UCSD-AML1 (cell line): Measurements from ENCODE around the gene DNHD1.

Source experiments
- DNase-seq: peaks from one replicate; lab custom pipeline; 2025; ENCODE audit not compliant: unreplicated experiment; lab: John Stamatoyannopoulos, UW

Gene DNHD1

DNA sequence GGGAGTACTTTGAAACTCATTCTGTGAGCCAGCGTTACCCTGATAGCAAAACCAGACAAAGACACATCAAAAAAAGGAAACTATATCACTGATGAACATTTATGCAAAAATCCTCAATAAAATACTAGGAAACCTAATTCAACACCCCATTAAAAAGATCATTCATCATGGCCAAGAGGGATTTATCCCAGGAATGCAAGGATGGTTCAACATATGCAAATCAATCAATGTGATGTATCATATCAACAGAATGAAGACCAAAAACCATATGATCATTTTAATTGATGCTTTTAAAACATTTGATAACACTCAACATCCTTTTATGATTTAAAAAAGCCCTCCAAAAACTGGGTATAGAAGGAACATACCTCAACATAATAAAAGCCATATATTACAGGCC, 86.5 kb downstream of the DNHD1 start:
- no peak for DNase-seq

DNA sequence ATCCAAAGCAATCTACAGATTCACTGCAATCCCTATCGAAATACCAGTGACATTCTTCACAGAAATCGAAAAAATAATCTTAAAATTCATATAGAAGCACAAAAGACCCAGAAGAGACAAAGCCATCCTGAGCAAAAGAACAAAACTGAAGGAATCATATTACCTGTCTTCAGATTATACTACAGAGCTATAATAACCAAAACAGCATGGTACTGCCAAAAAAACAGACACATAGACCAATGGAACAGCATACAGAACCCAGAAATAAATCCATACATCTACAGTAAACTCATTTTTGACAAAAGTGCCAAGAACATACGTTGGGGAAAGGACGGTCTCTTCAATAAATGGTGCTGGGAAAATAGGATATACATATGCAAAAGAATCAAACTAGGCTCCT, 87.4 kb downstream of the DNHD1 start:
- no peak for DNase-seq

DNA sequence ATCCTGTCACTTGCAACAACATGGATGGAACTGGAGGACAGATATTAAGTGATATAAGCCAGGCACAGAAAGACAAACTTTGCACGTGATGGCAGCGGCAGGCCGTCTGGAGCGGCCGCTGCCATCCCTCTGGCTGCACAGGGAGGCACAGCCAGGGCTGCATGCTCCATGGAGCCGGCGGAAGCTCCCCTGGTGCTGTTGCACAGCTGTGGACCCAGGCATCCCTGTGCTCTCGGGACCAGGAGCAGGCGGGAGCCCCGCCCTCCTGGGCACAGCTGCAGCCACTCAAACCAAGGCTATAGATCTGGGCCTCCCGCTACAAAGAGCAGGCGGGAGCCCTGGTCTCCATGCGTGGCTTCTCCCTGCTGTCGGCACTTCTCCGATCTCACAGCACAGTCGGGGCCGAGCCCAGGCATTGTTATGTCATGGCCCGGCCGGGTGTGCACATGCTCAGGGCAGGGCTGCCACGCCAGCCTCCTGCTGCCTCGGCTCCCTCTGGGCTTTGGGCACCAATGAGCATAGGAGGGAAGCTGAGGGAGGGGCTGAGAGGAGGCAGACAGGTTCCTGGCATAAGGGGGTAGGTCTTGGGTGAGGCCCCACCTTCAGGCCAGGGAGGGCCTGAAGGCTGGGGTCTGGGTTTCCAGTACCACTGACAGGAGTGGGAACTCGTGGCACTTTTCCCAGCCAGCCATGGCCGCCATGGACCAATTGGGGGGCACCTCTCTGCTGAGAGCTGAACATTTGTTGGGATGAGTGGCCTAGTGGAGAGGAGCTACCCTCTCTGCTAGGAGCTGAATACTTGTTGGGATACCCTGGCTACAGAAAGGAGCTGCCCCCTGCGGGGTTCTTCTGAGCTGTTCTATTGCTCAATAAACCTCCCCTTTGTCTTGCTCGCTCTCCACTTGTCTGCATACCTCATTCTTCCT, 89.6 kb downstream of the DNHD1 start:
- DNase-seq = no peak

DNA sequence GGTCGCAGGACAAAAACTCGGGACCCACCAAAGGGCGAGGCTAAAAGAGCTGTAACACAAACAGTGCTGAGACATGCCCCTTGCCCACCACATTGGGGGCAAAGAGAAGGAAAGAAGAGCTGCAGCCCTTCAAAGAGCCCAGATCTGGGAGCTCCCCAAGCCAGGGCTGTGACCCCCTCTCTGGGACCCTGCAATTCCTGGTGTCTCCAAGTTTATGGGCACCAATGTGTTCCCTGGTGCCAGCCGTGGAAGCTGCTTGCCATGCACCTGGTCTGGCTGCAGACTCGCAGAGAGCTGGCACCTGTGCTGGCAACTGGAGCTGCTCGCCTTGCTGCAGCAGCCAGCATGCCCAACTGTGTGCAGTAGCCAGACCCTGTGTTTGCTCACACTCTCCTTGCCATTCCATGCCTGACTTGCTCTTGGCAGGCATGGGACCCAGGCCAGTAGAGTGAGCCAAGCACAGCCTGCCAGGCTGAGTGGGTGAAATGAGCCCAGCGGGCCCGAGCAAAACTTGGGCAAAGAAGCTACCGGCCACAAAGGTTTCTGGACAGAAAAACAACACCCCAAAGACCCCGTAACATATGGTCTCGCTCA, 90.4 kb downstream of the DNHD1 start:
- DNase-seq = no peak

DNA sequence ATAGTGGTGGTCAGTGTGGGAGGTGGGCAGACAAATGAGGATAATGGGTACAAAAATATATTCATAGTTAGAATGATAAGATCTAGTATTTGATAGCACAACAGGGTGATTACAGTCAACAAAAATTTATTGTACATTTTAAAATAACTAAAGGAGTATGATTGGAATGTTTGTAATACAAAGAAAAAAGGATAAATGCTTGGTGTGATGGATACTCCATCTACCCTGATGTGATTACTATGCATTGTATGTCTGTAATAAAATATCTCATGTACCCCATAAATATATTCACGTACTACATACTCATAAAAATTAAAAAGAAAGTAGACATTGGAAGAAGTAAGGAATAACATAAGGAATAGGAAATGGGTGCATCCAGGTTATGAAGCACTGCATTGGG, 90.9 kb downstream of the DNHD1 start:
- DNase-seq = no peak

DNA sequence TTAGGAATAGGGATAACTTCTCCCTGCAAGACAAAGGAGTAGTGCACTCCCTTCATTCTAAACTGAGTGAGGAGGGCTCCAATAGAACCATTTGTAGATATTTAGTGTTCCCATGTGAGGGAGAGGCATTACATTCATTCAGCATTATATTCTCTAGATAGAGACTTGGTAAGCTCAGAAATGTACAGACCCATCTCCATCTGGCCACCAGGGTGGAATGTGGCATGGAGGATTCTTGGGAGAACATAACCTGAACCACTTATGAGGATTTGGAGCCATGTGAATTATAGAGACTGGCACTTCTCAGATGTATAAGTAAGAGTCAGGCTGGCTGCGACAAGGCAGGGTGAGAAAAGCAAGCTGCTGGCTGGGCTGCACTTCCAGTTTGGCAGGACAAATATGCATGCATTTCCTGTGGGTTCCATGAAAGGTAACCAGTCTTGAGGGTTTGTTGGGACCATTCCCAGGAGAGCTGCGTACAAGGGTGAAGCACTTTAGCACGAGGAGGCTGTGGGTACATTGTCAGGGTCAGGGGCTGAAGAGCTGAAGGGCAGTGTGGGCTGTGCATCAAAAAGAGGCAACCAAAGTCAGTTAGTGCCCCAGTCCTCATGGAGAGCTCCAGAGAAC, 97.2 kb downstream of the DNHD1 start:
- no peak for DNase-seq

DNA sequence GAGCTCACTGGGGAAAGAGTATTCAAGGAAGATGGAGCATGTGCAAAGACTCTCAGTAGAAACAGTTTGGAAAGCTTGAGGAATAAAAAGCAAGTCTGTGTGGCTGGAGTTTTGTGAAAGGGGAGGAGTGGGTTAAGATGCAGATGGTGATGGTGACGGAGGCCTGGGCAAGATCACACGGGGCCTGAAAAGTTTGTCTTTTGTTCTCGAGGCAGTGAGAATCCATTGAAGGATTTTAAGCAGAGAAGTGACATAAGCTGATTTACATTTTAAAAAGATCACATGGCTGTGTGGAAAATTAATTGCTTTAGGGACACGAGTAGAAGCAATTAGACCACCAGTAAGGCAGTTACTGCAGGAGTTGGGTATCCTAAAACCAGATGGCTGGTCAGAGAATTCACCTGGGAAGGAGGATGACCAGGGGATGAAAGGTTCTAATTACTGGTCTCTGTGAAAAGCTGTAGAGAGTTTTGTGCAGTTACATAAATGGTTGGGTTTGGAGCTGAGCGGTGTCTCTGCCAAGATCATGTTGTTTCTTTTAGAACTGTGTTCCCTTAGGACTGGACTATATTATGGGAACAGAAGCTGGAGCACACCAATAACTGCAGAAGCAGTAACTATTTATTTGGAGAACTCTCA, 99.3 kb downstream of the DNHD1 start:
- DNase-seq = no peak

DNA sequence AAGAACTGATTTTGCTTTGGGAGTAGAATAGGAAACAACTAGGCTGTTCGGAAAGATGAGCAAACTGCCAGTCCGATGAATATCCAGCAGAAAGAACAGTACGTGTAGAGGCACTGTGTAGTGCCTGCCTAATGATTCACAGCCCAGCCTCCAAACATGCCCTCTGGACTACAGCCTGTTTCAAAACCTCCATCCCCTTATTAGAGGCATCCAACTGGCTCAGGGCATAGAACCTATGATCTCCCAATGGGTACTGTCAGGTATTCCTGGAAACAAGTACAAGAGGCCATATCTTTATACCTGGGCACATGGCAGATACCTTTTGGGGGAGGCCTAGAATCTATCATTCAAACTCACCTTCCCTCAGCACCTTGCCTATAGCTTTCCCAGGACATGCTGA, 101.5 kb downstream of the DNHD1 start:
- DNase-seq = no peak

DNA sequence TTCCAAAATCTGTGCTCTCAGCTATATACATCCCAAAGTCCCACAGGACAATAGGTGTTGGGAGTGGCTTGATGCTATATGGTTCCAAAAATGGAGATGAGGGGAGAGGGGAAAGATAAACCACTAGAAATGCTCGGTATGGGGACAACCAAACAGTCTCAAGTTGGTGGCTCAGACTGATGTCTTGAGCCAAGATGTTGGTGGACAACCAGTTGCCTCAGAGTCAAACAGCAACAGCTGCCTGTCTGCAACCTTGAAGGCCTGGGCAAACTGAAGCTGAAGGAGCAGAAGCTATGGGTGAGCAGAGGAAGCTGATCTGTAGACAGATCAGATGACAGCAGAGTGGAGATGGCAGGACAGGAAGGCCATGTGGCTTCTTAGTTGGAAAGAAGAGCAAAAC, 102.4 kb downstream of the DNHD1 start:
- DNase-seq = no peak

DNA sequence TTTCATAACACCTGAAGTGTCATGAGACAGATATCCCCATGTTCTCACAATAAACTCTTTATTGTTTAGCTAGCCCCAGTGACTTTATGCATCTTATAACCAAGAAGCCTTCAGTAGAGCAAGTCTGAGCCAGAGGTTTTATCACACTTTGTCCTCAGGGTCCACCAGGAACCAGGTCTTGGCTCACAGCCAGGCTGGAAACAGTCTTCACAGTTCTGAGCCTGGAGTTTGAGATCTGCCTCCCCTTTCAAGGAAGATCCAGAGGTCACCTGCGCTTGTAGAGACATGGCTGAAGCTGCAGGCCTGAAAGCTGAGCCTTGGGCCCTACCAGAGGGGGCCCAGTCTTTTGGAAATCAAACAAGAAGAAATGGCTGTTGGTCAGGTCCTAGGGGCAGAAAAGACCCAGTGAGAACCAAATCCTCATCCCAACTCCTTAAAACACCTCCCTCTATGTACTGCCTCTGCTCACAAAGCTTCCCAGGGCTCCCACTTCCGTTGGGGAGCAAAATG, 102.9 kb downstream of the DNHD1 start:
- DNase-seq = no peak

DNA sequence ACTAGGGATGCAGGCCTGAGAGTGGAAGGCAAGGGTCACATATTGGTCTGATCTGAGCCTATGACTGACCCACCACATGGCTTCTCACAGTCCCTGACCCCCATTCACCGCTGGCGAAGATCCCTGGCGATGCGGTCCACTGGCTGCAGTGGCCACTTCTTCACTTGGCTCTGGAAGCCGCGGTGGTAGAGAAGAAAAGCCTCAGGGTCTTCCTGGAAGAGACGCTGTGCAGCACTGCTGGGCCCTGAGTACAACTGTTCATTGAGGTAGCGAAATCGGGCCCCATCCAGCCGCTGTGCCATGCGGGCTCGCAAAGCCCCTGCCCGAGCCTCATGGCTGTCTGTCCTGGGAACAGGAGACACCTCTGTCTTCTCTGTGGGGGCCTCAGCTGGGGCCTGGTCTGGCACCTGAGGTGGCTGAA, 104.0 kb downstream of the DNHD1 start:
- no peak for DNase-seq

DNA sequence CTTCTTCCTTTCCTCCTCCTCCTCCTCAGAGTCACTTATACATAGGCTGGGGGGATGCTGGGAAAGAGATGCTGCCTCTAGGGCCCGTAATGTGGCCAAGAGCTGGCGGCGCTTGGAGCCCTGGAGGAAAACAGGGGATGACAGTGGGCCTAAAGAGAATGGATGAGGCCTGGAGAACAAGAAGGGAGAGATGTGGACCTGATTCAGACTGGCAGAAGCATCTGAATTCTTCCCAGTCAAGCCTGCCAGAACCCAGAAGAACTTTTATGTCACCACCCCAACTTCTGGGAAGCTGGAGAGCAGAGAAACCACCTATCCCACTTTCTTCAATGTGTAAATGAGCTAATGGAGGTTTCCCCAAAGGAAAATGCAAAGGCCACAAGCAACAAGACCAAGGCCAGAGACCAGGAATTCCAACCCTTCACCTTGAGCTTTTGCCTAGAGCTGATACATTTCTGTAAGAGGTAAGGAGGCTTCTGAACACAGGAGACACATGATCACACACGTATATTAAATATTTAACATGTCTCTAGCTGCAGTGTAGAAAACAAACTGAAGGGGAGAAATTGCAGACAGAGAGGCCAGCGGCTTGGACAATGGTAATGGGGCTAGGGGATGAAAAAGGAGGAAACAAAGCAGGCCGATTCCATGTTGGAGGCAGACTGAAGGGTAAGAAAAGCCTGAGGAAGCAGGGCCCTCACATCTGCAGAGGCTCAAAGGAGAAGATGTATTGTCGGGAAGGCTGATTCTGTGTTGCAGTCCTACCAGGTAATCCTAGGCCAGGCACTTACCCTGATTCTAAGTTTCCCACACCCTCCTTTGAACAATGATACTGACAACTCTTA, 105.2 kb downstream of the DNHD1 start:
- no peak for DNase-seq

DNA sequence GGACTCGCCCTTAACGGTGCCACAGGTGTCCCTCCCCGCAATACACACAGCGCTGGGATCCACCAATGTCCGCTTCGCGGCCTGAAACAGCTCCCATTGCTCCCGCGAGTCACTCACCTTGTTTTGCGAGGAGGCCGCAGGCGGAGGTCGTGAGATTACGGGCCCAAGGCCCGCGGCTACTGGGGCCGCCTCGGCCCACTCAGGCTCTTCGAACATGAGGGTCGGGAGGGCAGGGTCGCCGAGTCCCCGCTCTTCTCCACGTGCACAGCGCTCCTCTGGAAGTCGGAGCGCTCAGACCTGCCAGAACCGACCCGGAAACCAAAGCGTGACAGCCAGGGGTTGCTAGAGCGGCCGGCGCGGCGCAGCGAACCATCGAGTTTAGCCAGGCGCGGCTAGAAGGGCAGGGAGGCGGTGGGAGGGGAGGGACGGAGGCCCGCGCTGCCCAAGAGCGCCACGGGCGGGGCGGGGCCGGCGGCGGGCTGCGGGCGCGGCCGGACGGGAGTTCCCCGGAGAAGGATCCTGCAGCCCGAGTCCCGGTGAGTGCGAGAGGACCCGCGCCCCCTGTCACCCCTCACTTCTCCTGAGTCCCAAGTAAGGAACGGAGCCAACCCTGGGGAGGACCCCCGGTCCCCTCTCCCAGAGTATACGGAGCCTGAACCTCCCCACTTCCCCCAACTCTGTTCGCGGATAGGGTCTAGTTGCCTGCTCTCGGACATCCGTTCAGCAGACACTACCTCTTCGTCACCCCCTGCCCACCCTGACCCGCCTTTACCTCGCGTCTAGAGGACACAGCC, 106.4 kb downstream of the DNHD1 start, which contains the start of the genes ILK and RRP8:
Gene ILK (plus strand): TSS at position 488 of the 794 bp plus-strand sequence. CDS start 498 bp downstream, outside the sequence.
Gene RRP8 (minus strand): TSS at position 330 of the 794 bp plus-strand sequence. CDS start 114 bp downstream, at position 216.
- peak; percentile 92 for DNase-seq

DNA sequence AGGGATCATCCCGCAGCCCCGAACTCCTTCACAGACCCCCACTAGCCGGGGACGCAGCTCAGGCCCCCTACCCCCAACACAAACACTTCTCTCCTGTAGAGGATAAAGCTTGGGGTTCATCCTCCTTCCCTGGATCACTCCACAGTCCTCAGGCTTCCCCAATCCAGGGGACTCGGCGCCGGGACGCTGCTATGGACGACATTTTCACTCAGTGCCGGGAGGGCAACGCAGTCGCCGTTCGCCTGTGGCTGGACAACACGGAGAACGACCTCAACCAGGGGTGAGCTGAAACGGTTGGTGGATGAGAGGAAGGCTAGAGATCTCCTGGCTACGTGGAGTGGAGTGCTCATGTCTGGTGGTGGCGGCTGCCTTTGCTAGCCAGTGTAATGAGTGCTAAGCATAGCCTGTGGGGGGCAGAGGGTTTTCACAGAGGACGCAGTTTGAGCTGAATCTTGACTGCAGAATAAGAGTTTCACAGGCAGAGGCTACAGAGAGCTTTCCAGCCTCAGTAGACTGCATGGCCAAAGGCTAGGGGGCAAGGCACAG, 107.1 kb downstream of the DNHD1 start:
- peak; percentile 69 for DNase-seq

DNA sequence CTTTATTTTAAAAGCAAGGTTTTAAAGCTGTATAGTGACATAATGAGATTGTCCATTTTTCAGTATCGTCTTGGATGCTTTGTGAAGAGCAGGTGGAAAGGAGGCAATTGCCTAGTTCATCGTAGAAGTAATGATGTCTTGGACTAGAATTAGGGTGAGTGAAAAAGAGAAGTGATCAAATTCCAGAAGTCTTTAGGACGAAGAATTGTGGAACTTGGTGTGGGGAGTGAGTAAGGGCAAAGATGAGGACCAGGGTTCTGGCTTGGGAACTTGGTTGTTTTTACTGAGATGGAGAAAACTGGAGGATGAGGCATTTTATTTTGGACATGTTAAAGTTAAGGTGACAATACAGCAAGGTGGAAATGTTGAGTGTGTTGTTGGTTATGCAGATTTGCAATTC, 107.7 kb downstream of the DNHD1 start:
- no peak for DNase-seq

DNA sequence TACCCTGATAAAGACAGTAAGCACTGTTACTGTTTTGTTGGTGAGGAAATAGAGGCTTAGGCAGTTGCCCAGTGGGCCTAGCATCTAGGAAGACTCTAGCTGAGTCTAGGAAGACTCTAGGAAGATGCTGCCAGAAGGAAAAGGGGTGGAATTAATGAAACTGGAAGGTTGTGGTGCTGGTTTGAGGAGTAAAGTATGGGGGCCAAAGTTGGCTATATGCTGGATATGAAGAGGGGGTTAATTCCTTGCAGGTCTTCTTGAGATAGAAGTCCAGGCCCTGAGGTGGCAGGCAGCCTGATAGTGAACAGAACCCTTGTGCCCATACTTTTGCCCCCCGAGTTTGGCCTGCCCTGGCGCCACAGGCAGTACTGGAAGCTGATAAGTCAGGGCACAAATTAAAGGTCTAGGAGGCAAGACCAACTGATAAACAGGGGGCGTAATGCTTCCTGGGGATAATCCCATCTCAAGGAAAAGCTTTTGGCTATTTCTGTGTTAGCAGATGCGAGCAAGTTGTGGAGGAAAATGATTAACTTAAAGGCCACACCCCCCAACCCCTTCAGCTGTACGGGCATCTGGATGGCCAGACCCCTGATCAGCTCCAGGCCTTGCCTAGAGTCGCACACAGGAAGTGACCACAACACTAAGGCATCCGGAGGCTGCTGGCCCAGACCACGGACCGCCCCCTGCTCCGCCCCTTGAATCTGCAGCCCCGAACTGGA, 109.5 kb downstream of the DNHD1 start:
- DNase-seq = peak; percentile 89

DNA sequence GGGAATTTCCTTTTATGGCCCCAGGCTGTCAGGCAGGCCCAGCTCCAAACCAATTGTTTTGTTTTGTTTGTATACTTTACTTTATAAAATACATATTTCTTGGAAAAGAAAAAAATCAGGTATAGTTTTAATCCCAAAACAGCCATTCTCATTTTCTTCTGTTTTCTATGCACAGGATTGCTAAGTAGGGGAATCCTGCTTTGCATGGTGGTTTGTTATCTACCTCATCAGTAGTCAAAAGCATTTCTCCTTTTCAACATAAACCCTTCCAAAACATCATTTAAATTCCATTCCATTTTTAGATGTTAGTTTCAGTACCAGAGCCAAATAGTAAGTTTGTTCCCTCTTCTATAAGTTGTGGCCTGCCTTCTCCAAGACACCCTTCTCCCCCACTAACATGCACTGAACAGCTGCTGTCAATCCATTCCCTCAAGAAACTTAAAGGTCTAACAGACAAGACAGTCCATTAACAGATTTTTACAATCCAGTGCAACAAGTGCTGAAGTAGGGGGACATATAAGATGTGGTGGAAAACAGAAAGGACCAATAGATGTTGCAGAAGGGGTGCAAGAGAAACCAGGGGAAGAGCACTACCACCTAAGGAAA, 110.2 kb downstream of the DNHD1 start:
- no peak for DNase-seq

DNA sequence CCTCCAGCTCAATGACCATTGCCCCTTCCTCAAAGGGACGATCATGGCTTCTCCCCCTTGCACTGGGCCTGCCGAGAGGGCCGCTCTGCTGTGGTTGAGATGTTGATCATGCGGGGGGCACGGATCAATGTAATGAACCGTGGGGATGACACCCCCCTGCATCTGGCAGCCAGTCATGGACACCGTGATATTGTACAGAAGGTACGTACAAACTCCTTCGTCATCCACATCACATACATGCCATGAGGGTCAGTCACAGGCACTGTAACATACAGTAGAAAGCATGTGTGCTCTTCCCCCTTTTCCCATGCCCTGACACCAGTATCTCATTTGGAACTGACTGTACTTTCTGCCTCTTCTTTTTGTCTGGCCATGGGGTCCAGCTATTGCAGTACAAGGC, 110.9 kb downstream of the DNHD1 start:
- no peak for DNase-seq
